Erythroblast (primary cell): Measurements from ENCODE around the gene TGM6.

Source experiments
- DNase-seq, 2 experiments: peaks; one replicate each; lab custom pipeline; 2025; lab: John Stamatoyannopoulos, UW
- GATA1 ChIP-seq: IDR thresholded peaks from 2 replicates; pipeline ENCODE4 v1.6.1; 2011; ENCODE audit warnings: low read depth, mild to moderate bottlenecking, control low read depth, low read length, moderate library complexity
- POLR2A ChIP-seq: IDR thresholded peaks from 2 replicates; pipeline ENCODE4 v1.6.1; 2011; ENCODE audit warnings: mild to moderate bottlenecking, low read length

Gene TGM6

DNA sequence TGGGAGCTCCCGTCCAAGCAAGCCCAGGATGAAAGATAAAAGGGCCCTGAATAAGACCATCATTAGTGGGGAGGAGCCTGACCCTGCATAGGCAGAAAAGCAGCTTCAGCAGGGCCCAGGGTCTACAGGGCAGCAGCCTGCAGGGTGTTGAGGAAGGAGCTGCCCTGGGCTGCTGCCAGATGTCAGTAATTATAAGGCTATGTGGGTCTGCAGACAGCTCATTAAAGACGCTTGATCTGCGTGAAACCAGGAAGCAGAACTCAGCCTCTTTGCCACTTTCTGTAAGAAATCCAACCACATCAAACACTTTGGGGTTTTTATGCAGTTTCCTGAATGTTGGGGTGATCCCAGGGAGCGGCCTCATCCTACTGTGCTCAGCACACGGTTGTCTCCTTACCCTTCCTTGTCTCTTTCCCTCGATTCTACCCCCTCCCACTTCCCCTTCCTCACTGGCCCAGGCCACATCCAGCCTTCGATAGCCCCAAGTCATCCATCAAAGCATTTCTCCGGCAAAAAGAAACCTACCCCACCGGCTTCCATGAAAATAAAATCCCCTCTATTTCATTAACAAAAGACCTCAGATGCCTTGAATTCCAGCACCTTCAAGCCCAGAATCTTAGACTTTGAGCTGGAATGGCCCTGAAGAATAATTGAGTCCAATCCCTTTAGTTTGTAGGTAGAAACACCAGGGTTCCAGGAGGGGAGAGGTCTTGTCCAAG, 1.0 kb upstream of the TGM6 start:
- no peak for TF ChIP-seq POLR2A
- no peak for DNase-seq

DNA sequence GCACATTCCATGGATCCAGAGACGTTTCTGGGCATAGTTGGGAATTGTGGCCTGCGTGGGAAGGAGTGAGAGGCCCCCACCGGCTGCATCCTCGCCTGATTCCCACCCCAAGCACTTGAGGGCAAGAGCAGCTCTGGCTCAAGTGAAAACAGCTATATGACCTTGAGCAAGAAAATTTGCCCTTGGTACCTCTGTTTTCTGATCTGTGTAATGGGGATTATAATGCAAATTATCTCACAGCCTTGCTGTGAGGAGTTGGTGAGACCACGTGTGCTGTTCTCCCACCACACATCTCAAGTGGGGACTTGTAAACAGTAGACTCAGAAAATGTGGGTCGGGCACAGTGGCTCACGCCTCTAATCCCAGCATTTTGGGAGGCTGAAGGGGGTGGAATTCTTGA, 602 bp downstream of the TGM6 start:
- no peak for DNase-seq
- TF ChIP-seq GATA1 (no peak), POLR2A (no peak)

GRCh38 chr20:2382833-2383232, 2.1 kb downstream of the TGM6 start:
- DNase-seq: no peak

DNA sequence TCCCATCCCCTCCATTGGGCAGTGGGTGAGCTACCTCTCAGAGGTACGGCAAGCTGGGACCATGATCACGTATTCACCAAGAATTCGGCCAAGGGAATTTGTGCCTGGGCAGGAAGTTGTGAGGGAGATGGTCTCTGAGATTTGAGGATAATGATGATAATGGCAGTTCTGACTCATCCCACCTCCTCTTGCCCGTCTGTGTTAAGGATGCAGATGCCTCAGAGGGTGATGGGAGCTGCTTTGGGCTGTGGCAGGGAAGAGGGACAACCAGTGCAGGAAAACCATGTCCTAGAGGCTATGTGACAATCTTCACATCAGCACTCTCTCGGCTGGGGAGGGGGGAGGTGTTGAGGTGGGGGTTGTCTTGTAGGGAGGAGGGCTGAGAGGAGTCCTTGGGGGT, 4.3 kb downstream of the TGM6 start:
- TF ChIP-seq GATA1 (no peak), POLR2A (no peak)

More at GRCh38 chr20:2382833-2383232, 2.1 kb downstream of the TGM6 start:
- TF ChIP-seq GATA1: no peak
- TF ChIP-seq POLR2A: no peak

DNA sequence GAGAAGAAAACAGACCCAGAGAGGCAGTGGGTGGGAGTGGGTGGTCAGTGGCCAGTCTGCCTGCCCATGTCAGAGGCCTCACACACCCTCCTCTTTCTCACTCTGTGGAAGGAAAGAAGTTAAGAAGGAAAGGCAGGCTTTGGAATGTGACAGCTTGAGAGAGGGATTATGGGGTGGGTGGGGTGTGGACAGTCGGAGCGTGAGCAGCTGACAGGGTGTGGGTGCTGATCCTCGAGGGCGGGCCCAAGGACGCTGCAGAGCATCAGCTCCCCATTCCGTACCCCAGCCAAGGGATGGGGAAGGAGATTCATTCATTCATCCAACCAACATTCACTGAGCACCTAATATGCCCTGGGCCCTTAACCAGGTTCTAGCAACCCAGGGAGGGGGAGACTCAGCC, 4.8 kb downstream of the TGM6 start:
- DNase-seq: no peak
- TF ChIP-seq POLR2A (no peak), GATA1 (no peak)

More for the DNA sequence above, 4.3 kb downstream of the TGM6 start:
- DNase-seq: no peak

DNA sequence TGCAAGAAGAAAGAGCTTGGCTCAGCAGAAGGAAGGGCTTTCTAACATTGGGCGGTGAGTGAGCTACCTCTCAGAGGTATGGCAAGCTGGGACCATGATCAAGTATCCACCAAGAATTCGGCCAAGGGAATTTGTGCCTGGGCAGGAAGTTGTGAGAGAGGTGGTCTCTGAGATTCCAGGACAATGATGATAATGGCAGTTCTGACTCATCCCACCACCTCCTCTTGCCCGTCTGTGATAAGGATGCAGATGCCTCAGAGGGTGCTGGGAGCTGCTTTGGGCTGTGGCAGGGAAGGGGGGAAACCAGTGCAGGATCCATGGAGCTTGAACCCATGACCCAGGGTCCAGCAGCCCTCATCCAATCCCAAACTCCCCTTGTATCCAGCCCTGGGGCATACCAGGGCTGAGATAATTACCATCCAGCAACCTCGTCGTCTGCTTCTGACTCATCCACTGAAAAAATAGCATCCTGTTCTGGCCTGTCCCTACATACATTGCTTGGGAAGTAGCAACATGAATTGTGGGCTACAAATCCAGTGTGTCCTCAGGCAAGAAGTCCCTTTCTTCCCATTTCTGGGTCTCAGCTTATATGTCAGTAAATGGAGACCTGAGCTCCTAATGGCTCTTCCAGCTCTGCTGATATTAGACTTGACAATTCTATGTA, 5.9 kb downstream of the TGM6 start:
- TF ChIP-seq POLR2A (no peak), GATA1 (no peak)
- DNase-seq: no peak

DNA sequence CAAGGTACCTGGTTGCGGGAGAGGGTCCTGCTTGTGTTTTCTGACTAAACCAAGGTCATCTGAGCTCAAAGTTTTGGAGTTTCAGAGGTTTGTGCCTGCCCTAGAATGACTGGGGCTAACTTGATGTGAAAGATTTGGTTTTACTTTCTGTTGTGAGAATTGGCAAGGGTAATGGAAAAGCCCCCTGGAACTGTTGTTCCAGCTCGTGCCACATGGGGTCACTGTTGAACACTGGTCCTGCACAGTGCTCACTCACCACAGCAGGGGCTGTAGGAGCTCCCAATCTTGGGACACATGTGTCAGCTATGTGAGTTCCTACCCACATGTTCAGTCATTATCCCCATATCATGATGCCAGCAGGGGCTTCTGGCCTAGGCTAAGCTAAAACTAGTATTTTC, 6.5 kb downstream of the TGM6 start:
- TF ChIP-seq POLR2A (no peak), GATA1 (no peak)
- DNase-seq: peak; percentile 59 to 74

- no peak for DNase-seq
- TF ChIP-seq POLR2A (no peak), GATA1 (no peak)
Measured at GRCh38 chr20:2387580-2387979, 6.9 kb downstream of the TGM6 start.

GRCh38 chr20:2390951-2391675, 10.4 kb downstream of the TGM6 start:
- DNase-seq: no peak
- TF ChIP-seq GATA1 (no peak), POLR2A (no peak)

- TF ChIP-seq POLR2A (no peak), GATA1 (no peak)
Measured at GRCh38 chr20:2394411-2395055, 13.8 kb downstream of the TGM6 start.

GRCh38 chr20:2395136-2395535, 14.4 kb downstream of the TGM6 start:
- no peak for DNase-seq
- no peak for TF ChIP-seq GATA1
- TF ChIP-seq POLR2A: no peak

More at GRCh38 chr20:2394411-2395055, 13.8 kb downstream of the TGM6 start:
- DNase-seq: no peak

GRCh38 chr20:2396241-2396814, 15.6 kb downstream of the TGM6 start:
- DNase-seq: no peak
- no peak for TF ChIP-seq POLR2A
- TF ChIP-seq GATA1: no peak

DNA sequence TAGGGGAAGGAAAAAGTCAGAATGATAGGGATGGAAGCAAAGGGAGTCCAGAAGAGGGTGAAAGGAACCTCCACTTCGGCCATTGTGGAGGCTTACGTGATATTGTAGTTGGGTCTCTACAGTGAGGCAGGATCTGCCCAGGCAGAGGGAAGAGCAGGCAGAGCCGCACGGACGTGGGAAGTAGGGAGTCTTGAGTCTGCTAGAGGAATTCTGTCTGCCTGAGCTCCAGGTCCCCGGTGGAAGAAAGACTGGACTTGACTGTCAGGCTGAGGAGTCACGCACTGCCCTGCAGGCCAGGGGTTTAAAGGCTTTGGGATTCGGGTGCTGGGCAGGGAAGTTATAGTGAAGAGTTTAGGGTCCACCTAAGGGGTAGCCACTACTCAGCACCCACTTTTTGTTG, 16.4 kb downstream of the TGM6 start:
- no peak for DNase-seq
- TF ChIP-seq POLR2A (no peak), GATA1 (no peak)

- DNase-seq: no peak
- TF ChIP-seq GATA1 (no peak), POLR2A (no peak)
Measured at GRCh38 chr20:2397595-2398145, 17.0 kb downstream of the TGM6 start.
